ENCODE results near the gene BMAL1. TPM values are rescaled to one million over a fixed set of nuclear protein-coding genes. Genes with fewer than 3 reads are reported as not detected.

BMAL1 gene
- total RNA-seq, 1 donor from 2014 or later = 7.3 TPM

GRCh38 chr11:13318498-13319295 is 41.1 kb downstream of the BMAL1 start:
- no peak for TF ChIP-seq CTCF (conservative IDR thresholded peaks at IDR 0.05)
- DNase-seq (ENCODE audit: extremely low spot score, unreplicated experiment) = no peak
- no peaks in the 10 kb centered on the region for H3K27me3 Mint-ChIP-seq
- no peaks in the 10 kb centered on the region for H3K4me1 Mint-ChIP-seq (ENCODE audit: unreplicated experiment)
- no peak overlapping the region for H3K27ac Mint-ChIP-seq
- no peak overlapping the region for H3K4me3 Mint-ChIP-seq
- no peaks in the 10 kb centered on the region for H3K9me3 Mint-ChIP-seq
- no peaks in the 10 kb centered on the region for H3K36me3 Mint-ChIP-seq

GRCh38 chr11:13320688-13321087 is 43.1 kb downstream of the BMAL1 start:
- no peaks in the 10 kb centered on the region for H3K36me3 Mint-ChIP-seq

GRCh38 chr11:13321431-13321830 is 43.8 kb downstream of the BMAL1 start:
- H3K27ac Mint-ChIP-seq = no peak overlapping the region
- no peaks in the 10 kb centered on the region for H3K9me3 Mint-ChIP-seq
- TF ChIP-seq CTCF (conservative IDR thresholded peaks at IDR 0.05) = no peak
- H3K27me3 Mint-ChIP-seq = no peaks in the 10 kb centered on the region
- no peaks in the 10 kb centered on the region for H3K36me3 Mint-ChIP-seq
- DNase-seq (ENCODE audit: extremely low spot score, unreplicated experiment) = no peak
- no peaks in the 10 kb centered on the region for H3K4me1 Mint-ChIP-seq (ENCODE audit: unreplicated experiment)
- no peak overlapping the region for H3K4me3 Mint-ChIP-seq

More at GRCh38 chr11:13320688-13321087, 43.1 kb downstream of the BMAL1 start:
- no peak overlapping the region for H3K4me3 Mint-ChIP-seq
- H3K4me1 Mint-ChIP-seq (ENCODE audit: unreplicated experiment) = no peaks in the 10 kb centered on the region
- TF ChIP-seq CTCF (conservative IDR thresholded peaks at IDR 0.05) = no peak
- no peak overlapping the region for H3K27ac Mint-ChIP-seq
- H3K27me3 Mint-ChIP-seq = no peaks in the 10 kb centered on the region
- H3K9me3 Mint-ChIP-seq = no peaks in the 10 kb centered on the region
- no peak for DNase-seq (ENCODE audit: extremely low spot score, unreplicated experiment)

- no peaks in the 10 kb centered on the region for H3K9me3 Mint-ChIP-seq
- DNase-seq (ENCODE audit: extremely low spot score, unreplicated experiment) = no peak
- H3K4me3 Mint-ChIP-seq = no peak overlapping the region
- no peaks in the 10 kb centered on the region for H3K36me3 Mint-ChIP-seq
- TF ChIP-seq CTCF (conservative IDR thresholded peaks at IDR 0.05) = no peak
- H3K27me3 Mint-ChIP-seq = no peaks in the 10 kb centered on the region
- H3K27ac Mint-ChIP-seq = no peak overlapping the region
- peaks cover 8% of the 10 kb centered on the region for H3K4me1 Mint-ChIP-seq (ENCODE audit: unreplicated experiment)
These were observed 46.6 kb downstream of the BMAL1 start for GRCh38 chr11:13324141-13324540.

GRCh38 chr11:13324709-13325108 is 47.1 kb downstream of the BMAL1 start:
- Mint-ChIP-seq H3K36me3 (no peaks in the 10 kb centered on the region), H3K9me3 (no peaks in the 10 kb centered on the region), H3K27me3 (no peaks in the 10 kb centered on the region), H3K4me3 (no peak overlapping the region), H3K27ac (no peak overlapping the region), H3K4me1 (ENCODE audit: unreplicated experiment) (peaks cover 12% of the 10 kb centered on the region)
- no peak for DNase-seq (ENCODE audit: extremely low spot score, unreplicated experiment)
- no peak for TF ChIP-seq CTCF (conservative IDR thresholded peaks at IDR 0.05)

Data from type B pancreatic cell (in vitro differentiated cells).